Thyroid gland (tissue), 4 donors: ENCODE measurements around the gene TGIF1.
"Not testable (repeated sequence)": the region's sequence is repeated elsewhere in the genome, so short reads cannot be mapped to it uniquely, and the experiment has no call there.

Experiments used
- POLR2A ChIP-seq, 2 donors: fragments of 450-650 bp; IDR thresholded peaks; one replicate each; pipeline ENCODE4 v1.6.1; 2017; ENCODE audit warnings: antibody characterized with exemption in 2 of 2, mild to moderate bottlenecking in 2 of 2, moderate library complexity in 1 of 2
- TF ChIP-seq, protein P1 (sequence below), 6 experiments: fragments of 200-600 bp in 3 of 6; fragments of 450-650 bp in 3 of 6; sonication (generic) in 3 of 6; IDR thresholded peaks; one replicate each; pipeline ENCODE4 v1.5.1; 2016 to 2019; ENCODE audit warnings: antibody characterized with exemption in 6 of 6, mild to moderate bottlenecking in 2 of 6, inconsistent platforms in 1 of 6, moderate library complexity in 1 of 6

DNA sequence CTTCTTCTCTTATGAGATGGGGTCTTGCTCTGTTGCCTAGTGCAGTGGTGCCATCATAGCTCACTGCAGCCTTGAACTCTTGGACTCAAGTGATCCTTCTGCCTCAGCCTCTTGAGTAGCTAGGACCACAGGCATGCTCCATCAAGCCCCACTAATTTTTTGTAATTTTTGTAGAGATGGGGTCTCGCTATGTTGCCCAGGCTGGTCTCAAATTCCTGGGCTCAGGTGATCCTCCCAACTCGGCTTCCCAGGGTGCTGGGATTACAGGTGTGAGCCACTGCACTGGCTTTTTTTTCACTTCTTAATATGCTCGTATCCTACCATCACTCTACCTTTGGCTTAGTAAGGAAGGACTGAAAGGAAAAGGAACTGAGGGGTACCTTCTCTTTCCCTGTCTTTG, 22.1 kb downstream of the TGIF1 start:
- TF ChIP-seq POLR2A (IDR thresholded peaks at IDR 0.05), result not testable (repeated sequence)
- TF ChIP-seq, protein P1, sequence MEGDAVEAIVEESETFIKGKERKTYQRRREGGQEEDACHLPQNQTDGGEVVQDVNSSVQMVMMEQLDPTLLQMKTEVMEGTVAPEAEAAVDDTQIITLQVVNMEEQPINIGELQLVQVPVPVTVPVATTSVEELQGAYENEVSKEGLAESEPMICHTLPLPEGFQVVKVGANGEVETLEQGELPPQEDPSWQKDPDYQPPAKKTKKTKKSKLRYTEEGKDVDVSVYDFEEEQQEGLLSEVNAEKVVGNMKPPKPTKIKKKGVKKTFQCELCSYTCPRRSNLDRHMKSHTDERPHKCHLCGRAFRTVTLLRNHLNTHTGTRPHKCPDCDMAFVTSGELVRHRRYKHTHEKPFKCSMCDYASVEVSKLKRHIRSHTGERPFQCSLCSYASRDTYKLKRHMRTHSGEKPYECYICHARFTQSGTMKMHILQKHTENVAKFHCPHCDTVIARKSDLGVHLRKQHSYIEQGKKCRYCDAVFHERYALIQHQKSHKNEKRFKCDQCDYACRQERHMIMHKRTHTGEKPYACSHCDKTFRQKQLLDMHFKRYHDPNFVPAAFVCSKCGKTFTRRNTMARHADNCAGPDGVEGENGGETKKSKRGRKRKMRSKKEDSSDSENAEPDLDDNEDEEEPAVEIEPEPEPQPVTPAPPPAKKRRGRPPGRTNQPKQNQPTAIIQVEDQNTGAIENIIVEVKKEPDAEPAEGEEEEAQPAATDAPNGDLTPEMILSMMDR (IDR thresholded peaks at IDR 0.05), result not testable (repeated sequence)
